Fibroblast of the aortic adventitia (primary cell): ENCODE measurements around the gene CHRM1. TPM values are rescaled to one million over a fixed set of nuclear protein-coding genes. Genes with fewer than 3 reads are reported as not detected.

ENCODE experiments used
- DNase-seq: peaks from one replicate; pipeline ENCODE4 v3.0.0-alpha.2; 2010; ENCODE audit warnings: low read depth
- H3K4me3 ChIP-seq: 2 replicates; pipeline ENCODE4 v1.5.1; 2011; ENCODE audit warnings: low read depth, mild to moderate bottlenecking, control low read depth, low read length, moderate library complexity
- total RNA-seq: library from RNA; depleted of rRNA; stranded (reverse); fragments of >200 nt; gene quantifications from 2 replicates; pipeline ENCODE4 v1.2.3, GENCODE V29; 2012; ENCODE audit warnings: low replicate concordance
- TF ChIP-seq, protein P1 (sequence below): IDR thresholded peaks from 2 replicates; pipeline ENCODE4 v1.5.1; 2011; ENCODE audit warnings: mild to moderate bottlenecking, low read length, control low read depth, inconsistent platforms; ENCODE audit not compliant: insufficient read depth

Gene CHRM1
- total RNA-seq, 1 donor: not detected

DNA sequence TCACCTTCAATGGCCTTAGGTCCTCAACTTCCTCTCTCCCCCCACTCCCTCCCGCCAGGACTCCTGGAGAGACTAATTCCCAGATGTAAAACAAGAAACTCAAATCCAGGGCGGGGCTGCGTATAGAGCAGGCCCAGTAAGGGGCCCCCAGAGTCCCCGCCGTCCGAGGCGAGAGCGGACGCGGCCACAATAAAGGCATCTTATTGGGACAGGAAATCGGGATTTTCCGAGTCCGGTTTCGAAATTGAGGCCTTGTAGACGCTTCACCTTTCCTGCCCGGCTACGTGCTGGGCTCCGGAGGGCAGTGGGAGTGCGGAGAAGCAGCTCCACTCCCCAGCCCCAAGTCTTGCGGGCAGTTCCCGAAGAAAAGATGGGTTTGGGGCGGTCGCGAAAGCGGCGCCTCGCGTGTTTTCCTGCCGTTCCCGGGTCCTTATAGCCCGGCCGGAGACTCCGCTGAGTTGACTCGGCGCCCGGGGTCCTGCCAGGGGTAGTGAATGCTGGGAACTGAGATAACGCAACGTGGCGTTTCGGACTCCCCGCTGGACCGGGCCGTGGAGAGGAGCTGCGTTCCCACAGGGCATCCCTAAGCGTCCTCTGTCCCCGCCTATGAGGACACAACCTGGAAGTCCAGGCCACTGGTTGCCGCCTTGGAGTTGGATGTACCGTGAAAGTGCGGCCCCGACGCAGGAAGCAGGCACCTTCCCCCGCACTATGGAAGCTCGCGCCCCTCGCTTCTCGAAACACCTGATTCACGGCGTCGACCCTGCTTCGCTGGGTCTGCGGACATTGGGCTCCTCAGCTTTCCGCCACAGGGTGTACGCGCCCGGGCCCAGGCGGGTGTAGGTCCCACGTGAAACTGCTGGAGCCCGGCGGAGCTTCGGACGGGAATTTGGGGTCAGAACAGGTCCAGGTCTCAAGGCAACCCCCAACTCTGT is 4.8 kb upstream of the CHRM1 start:
- no peak for DNase-seq
- H3K4me3 ChIP-seq: peak overlapping the region; percentile 35
- TF ChIP-seq, protein P1, sequence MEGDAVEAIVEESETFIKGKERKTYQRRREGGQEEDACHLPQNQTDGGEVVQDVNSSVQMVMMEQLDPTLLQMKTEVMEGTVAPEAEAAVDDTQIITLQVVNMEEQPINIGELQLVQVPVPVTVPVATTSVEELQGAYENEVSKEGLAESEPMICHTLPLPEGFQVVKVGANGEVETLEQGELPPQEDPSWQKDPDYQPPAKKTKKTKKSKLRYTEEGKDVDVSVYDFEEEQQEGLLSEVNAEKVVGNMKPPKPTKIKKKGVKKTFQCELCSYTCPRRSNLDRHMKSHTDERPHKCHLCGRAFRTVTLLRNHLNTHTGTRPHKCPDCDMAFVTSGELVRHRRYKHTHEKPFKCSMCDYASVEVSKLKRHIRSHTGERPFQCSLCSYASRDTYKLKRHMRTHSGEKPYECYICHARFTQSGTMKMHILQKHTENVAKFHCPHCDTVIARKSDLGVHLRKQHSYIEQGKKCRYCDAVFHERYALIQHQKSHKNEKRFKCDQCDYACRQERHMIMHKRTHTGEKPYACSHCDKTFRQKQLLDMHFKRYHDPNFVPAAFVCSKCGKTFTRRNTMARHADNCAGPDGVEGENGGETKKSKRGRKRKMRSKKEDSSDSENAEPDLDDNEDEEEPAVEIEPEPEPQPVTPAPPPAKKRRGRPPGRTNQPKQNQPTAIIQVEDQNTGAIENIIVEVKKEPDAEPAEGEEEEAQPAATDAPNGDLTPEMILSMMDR: no peak

DNA sequence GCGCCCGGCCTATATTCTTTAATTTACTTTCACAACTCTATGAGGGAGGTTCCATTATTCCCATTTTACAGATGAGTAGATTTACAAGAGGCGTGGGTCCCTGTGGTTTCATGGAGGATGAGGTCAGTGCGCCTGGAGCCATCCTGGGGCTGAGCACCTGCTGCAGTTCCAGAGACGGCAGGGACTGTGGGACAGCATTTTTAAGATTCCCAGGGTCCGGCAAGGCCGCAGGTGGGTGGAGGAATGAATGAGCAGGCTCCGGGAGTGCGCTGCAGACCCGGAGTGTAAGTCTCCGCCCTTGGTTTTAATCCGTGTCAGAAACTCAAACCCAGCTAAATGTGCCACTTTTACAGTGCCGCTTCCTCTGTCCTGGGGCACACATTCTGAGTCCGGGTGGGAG is 4.1 kb upstream of the CHRM1 start:
- no peak overlapping the region for H3K4me3 ChIP-seq
- DNase-seq: no peak
- TF ChIP-seq, protein P1: no peak

DNA sequence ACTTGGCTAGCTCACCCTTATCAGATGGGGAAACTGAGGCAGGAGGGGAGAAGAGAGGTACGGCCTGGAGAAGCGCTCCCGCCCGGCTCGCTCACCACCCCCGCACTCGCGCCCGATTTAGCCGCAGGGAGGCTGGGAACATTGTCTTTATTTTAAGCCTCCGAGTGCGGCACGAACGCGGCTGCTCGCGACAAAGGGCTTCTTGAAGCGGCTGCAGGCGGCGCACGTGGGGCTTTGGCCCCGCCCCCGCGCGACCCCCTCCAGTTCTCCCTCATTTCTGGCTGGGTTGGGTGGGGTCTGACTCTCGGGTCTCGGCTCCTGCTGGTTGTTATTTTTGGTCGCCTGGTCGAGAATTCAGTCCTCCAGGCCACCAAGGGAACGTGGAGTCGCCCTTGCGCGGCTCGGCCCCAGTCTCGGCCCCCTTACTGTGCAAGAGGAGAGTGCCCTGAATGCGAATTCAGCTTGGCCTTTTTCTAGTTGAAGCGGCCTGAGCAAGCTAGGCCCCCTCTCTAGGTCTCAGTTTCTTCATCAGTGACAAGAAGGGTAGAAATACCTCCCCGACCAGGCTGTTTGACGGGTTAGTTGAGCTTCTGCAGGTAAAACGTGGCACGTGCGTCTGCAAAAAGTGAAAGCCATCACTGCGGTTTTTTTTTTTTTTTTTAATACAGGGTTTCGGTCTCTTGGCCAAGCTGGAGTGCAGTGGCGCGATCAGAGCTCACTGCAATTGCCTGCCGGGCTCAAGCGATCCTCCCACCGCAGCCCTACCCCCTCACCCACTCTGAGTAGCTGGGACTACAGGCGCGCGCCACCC is 2.6 kb upstream of the CHRM1 start:
- DNase-seq: no peak
- TF ChIP-seq, protein P1: no peak
- peak overlapping the region; percentile 22 for H3K4me3 ChIP-seq

DNA sequence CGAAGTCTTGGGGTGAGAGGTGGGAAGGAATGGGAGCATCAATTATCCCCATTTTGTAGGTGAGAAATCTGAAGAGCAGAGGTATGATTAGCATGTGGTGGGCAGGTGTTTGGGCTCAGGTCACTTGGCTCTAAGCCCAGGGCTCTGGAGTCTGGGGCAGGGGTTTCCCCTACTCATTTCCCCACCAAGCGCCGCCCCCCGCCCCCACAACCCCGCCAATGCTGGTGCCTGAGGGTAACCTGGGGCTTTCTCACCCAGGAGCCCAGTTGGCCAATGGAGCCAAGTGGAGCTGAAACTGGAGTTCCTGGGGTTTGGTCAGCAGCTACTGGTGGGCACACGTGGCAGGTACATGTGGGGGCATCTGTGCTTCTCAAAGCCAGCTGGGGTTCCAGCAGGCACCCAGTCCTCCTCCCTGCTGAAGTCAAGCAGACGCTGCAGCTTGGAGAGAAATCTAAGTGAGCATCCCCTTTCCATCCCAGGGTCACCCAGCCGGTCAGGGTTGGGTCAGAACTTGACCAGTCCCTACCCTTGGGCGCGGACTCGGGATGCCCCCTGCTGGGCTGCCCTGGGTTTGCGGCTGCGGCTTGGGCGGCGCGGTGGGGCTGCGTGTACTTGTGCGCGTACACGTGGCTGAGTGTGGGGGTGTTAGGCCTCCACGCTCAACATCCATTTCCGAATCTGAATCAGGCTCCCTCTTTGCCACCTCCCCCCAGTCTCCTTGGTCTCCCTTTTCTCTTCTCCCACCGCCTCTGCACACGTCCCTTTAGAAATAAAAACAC is 1.7 kb upstream of the CHRM1 start:
- no peak for DNase-seq
- no peak overlapping the region for H3K4me3 ChIP-seq
- TF ChIP-seq, protein P1: peak; percentile 48

DNA sequence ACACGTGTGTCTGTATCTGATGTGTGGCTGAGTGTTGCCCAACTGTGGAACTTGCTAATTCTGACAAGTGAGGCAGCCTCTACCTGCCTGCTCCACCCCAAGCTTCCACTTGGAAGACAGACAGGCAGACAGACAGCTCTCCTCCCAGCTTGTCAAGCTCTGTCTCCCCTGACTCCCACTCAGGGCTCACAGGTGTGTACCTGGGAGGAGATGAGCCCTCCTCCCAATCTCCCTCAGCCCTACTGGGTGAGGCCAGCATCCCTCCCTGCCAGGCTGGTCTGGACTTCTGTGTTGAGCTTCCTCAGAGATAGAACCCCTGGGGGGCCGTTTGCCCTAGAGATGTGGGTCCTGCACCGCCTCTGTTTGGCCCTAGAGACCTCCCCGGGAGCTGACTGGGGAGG is 1.0 kb upstream of the CHRM1 start:
- no peak overlapping the region for H3K4me3 ChIP-seq
- TF ChIP-seq, protein P1: no peak
- no peak for DNase-seq

DNA sequence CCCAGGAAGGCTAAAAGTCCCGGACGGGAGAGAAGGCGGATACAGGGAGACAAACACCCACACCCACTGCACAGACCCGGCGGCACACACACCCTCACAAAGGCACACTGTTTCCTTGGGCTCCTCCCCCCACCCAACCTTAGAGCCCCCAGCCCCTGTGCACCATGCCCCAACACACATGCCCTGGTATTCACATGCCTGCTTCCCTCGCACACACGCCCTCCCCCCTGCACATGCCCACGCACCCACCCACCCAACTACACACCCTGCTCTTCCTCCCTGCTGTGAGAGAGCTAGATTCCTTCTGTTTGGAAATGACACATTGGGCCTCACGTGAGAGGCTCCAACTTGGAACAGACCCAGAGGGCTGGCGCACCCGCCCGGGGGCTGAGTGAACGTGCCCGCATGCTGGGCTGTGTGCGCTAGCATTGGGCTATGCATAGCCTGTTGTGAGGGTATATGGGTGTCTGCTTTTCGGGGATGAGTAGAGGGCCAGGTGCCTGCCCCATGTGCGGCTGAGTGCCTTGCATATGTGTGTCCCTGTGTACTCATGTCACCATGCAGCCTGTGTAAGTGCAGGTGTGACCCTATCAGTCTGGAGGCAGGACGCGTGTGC is 518 bp upstream of the CHRM1 start:
- no peak for DNase-seq
- no peak overlapping the region for H3K4me3 ChIP-seq
- TF ChIP-seq, protein P1: no peak
